K562 (cell line): ENCODE results near the gene ZNF451. TPM values are rescaled to one million over a fixed set of nuclear protein-coding genes. Genes with fewer than 3 reads are reported as not detected.
"Not testable (repeated sequence)": the region's sequence is repeated elsewhere in the genome, so short reads cannot be mapped to it uniquely, and the experiment has no call there.

Experiments used
- CHD2 ChIP-seq: IDR thresholded peaks from 2 replicates; pipeline ENCODE4 v1.6.1; 2011; ENCODE audit warnings: low read depth, low read length
- CREM ChIP-seq: IDR thresholded peaks from 2 replicates; pipeline ENCODE4 v1.6.1; 2014; ENCODE audit warnings: antibody characterized with exemption, low read depth
- ELF2 ChIP-seq: fragments of 250-450 bp; sonication (Bioruptor Pico); IDR thresholded peaks from 2 replicates; pipeline ENCODE4 v1.5.0; 2021; ENCODE audit warnings: mild to moderate bottlenecking
- FOXP1 ChIP-seq: sonication (generic); formaldehyde crosslinking; IDR thresholded peaks from 2 replicates; pipeline ENCODE4 v1.8.0; 2022; ENCODE audit warnings: mild to moderate bottlenecking, missing genetic modification reagents
- HMGN3 ChIP-seq: IDR thresholded peaks from 2 replicates; pipeline ENCODE4 v1.6.1; 2011; ENCODE audit warnings: borderline replicate concordance, low read depth, mild to moderate bottlenecking, mixed read lengths, low read length; ENCODE audit not compliant: insufficient read length; ENCODE audit errors: extremely low read depth
- JUND ChIP-seq, 2 experiments: IDR thresholded peaks; 2 replicates in 1 of 2; 3 replicates in 1 of 2; pipeline ENCODE4 v1.6.1; 2011; ENCODE audit warnings: borderline replicate concordance in 2 of 2, low read depth in 2 of 2, low read length in 2 of 2, improper control_type of control experiment in 1 of 2, missing biosample characterization in 1 of 2, missing genetic modification characterization in 1 of 2, missing genetic modification reagents in 1 of 2
- MBD2 ChIP-seq: sonication (generic); IDR thresholded peaks from 2 replicates; pipeline ENCODE4 v1.6.1; 2016; ENCODE audit warnings: low read depth, borderline replicate concordance
- MYBL2 ChIP-seq, 2 experiments: fragments of 450-650 bp in 1 of 2; sonication (generic) in 1 of 2; formaldehyde crosslinking in 1 of 2; IDR thresholded peaks; 2 replicates each; pipeline versions ENCODE4 v1.6.1 to v1.8.1; 2017 to 2022; ENCODE audit warnings: borderline replicate concordance in 1 of 2, inconsistent platforms in 1 of 2, low read depth in 1 of 2, mild to moderate bottlenecking in 1 of 2, missing genetic modification reagents in 1 of 2, moderate library complexity in 1 of 2
- NR2C1 ChIP-seq, 2 experiments: fragments of 450-650 bp; IDR thresholded peaks; 2 replicates each; pipeline ENCODE4 v1.6.1; 2017; ENCODE audit warnings: mild to moderate bottlenecking in 2 of 2, antibody characterized with exemption in 1 of 2, inconsistent platforms in 1 of 2, missing compliant biosample characterization in 1 of 2, missing genetic modification characterization in 1 of 2
- RB1 ChIP-seq: fragments of 450-650 bp; IDR thresholded peaks from 2 replicates; pipeline ENCODE4 v1.6.1; 2017; ENCODE audit warnings: low read depth, mild to moderate bottlenecking
- TCF3 ChIP-seq: sonication (generic); formaldehyde crosslinking; IDR thresholded peaks from 2 replicates; pipeline ENCODE4 v1.4.0; 2020; ENCODE audit warnings: mild to moderate bottlenecking, missing genetic modification reagents
- TEAD1 ChIP-seq, 2 experiments: fragments of 450-650 bp in 1 of 2; sonication (generic) in 1 of 2; formaldehyde crosslinking; IDR thresholded peaks; 2 replicates each; pipeline versions ENCODE4 v1.4.0 to v1.8.0; 2020 to 2022; ENCODE audit warnings: mild to moderate bottlenecking in 2 of 2, missing genetic modification reagents in 1 of 2
- TEAD4 ChIP-seq, 2 experiments: sonication (generic) in 1 of 2; formaldehyde crosslinking in 1 of 2; IDR thresholded peaks; 2 replicates each; pipeline versions ENCODE4 v1.6.1 to v1.8.0; 2012 to 2022; ENCODE audit warnings: borderline replicate concordance in 1 of 2, inconsistent platforms in 1 of 2, low read length in 1 of 2, mild to moderate bottlenecking in 1 of 2, missing genetic modification reagents in 1 of 2
- ZBTB17 ChIP-seq: fragments of 450-650 bp; formaldehyde crosslinking; IDR thresholded peaks from 2 replicates; pipeline ENCODE4 v1.4.0; 2020; ENCODE audit warnings: mild to moderate bottlenecking
- polyA plus RNA-seq, 8 experiments: library from polyadenylated mRNA; depleted of rRNA in 4 of 8; stranded (reverse) in 5 of 8; unstranded in 3 of 8; fragments of >200 nt; fragmentation: Nextera tagmentation in 2 of 8; fragmentation: Illumina TruSeq in 1 of 8; extraction: Ambion mirVana in 2 of 8; extraction: Trizol in 1 of 8; gene quantifications; 2 replicates each; pipeline versions ENCODE4 v1.2.1 to v1.2.3, GENCODE V29; 2011 to 2014; ENCODE audit warnings: inconsistent platforms in 1 of 8, missing spikeins in 1 of 8
- total RNA-seq, 7 experiments: library from RNA; depleted of rRNA in 6 of 7; stranded (reverse); fragments of >200 nt in 6 of 7; fragmentation: Illumina TruSeq in 2 of 7; extraction: Trizol in 2 of 7; gene quantifications; 2 replicates each; pipeline versions ENCODE4 v1.2.1 to v1.2.3, GENCODE V29; 2011 to 2021; ENCODE audit warnings: low replicate concordance in 1 of 7
- TF ChIP-seq, protein P1 (sequence below): sonication (generic); formaldehyde crosslinking; IDR thresholded peaks from 2 replicates; pipeline ENCODE4 v1.9.0; 2022; ENCODE audit warnings: mild to moderate bottlenecking, missing genetic modification reagents
- TF ChIP-seq, protein P2 (sequence below): fragments of 450-650 bp; IDR thresholded peaks from 2 replicates; pipeline ENCODE4 v1.7.1; 2018; ENCODE audit warnings: mild to moderate bottlenecking, low read depth; ENCODE audit not compliant: partially characterized antibody
- TF ChIP-seq, protein P3 (sequence below), 2 experiments: fragments of 250-450 bp in 1 of 2; fragments of 450-650 bp in 1 of 2; sonication (Bioruptor Pico) in 1 of 2; IDR thresholded peaks; 2 replicates each; pipeline versions ENCODE4 v1.6.1 to v1.8.0; 2016 to 2021; ENCODE audit warnings: mild to moderate bottlenecking in 2 of 2, moderate library complexity in 2 of 2, missing compliant biosample characterization in 1 of 2, missing genetic modification characterization in 1 of 2
- TF ChIP-seq, protein P4 (sequence below): fragments of 200-800 bp; sonication (Bioruptor generic); IDR thresholded peaks from 2 replicates; pipeline ENCODE4 v1.6.1; 2017; ENCODE audit warnings: missing genetic modification characterization, missing compliant biosample characterization

Gene ZNF451
- total and polyA plus RNA-seq, 9 of the 15 experiments (the other 6 are each of a cell fraction or from before 2014, with no cell fraction given) = 16.1 to 74.3 (median 38.3) TPM

DNA sequence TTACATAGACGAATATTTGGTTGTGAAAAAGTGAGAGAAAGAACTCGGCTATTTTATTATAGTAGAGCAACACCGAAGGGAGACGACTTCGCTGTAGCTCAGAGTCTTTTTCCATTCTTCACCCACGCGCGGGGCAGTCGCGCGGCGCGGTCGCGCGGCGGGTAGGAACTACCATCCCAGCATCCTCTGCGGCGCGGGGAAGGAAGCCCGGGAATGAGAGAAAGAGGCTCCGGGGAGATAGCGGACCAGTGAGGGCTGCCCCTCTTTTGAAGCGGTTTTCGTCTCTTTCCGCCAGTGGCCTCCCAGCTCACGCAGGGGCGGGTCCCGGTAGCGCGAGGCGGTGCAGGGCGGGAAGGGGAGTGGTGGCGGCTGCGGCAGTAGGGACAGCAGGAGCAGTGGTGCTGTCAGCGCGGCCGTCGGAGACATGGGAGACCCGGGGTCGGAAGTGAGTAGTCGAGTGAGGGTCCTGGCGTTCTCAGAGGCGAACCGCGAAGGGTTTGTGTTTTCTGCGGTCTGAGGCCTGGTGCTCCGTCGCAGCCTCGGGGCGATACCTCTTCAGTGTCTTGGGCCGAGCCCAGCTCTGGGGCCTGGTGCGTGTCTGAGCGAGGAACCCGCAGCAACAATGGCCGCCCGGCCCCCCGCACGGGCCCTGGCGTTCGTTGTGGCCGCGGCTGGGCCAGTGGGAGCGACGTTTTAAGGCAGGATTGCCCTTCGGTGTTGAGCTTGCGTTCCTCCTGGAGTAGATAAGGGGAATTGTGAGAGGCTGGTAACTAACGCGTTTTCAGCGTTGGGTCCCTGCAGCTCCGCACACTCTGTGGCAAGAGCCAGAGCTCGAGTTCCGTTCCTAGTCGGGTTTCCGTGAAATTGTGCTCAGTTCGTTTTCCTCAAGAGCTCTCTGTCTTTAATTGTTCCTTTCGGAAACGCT lies 43.4 kb upstream of the ZNF451 start, which contains the start of gene KIAA1586 (continued):
- TF ChIP-seq RB1 = peak; percentile 90
- TF ChIP-seq ZBTB17 = peak; percentile 61; the same call in 1 of the 2 replicates
- TF ChIP-seq, protein P1, sequence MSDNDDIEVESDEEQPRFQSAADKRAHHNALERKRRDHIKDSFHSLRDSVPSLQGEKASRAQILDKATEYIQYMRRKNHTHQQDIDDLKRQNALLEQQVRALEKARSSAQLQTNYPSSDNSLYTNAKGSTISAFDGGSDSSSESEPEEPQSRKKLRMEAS = peak; percentile 75
- peak; percentile 57; the same call in 1 of the 2 replicates for TF ChIP-seq CHD2
- TF ChIP-seq JUND (IDR thresholded peaks at IDR 0.05; ENCODE audit: borderline replicate concordance, low read depth, low read length) = peak; percentile 7; the same call in 1 of the 2 replicates
- TF ChIP-seq JUND (tag; IDR thresholded peaks at IDR 0.05; ENCODE audit: borderline replicate concordance, low read depth, low read length); MYBL2 (CRISPR knock-in tag; IDR thresholded peaks at IDR 0.05; ENCODE audit: borderline replicate concordance); TEAD4 (CRISPR knock-in tag; IDR thresholded peaks at IDR 0.05; ENCODE audit: borderline replicate concordance); NR2C1 (IDR thresholded peaks at IDR 0.05): not testable (repeated sequence)
- peak in 1 of 2 experiments; percentile 75; a peak in 1 of 4 replicates for TF ChIP-seq TEAD1 (CRISPR knock-in tag; IDR thresholded peaks at IDR 0.05)
- TF ChIP-seq HMGN3 = peak; percentile 75
- TF ChIP-seq, protein P2, sequence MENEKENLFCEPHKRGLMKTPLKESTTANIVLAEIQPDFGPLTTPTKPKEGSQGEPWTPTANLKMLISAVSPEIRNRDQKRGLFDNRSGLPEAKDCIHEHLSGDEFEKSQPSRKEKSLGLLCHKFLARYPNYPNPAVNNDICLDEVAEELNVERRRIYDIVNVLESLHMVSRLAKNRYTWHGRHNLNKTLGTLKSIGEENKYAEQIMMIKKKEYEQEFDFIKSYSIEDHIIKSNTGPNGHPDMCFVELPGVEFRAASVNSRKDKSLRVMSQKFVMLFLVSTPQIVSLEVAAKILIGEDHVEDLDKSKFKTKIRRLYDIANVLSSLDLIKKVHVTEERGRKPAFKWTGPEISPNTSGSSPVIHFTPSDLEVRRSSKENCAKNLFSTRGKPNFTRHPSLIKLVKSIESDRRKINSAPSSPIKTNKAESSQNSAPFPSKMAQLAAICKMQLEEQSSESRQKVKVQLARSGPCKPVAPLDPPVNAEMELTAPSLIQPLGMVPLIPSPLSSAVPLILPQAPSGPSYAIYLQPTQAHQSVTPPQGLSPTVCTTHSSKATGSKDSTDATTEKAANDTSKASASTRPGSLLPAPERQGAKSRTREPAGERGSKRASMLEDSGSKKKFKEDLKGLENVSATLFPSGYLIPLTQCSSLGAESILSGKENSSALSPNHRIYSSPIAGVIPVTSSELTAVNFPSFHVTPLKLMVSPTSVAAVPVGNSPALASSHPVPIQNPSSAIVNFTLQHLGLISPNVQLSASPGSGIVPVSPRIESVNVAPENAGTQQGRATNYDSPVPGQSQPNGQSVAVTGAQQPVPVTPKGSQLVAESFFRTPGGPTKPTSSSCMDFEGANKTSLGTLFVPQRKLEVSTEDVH = peak; percentile 76
- 0 out of 2 replicates have a peak, but pooled peaks have one; percentile 62 for TF ChIP-seq ELF2 (CRISPR knock-in tag)
- peak; percentile 58; the same call in 1 of the 2 replicates for TF ChIP-seq MYBL2 (IDR thresholded peaks at IDR 0.05; ENCODE audit: low read depth)
- TF ChIP-seq TEAD4 (IDR thresholded peaks at IDR 0.05; ENCODE audit: low read length) = peak; percentile 23; the same call in 1 of the 2 replicates
- TF ChIP-seq, protein P3, sequence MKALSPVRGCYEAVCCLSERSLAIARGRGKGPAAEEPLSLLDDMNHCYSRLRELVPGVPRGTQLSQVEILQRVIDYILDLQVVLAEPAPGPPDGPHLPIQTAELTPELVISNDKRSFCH (CRISPR knock-in tag; IDR thresholded peaks at IDR 0.05) = not testable (repeated sequence)
- TF ChIP-seq, protein P3 (tag; IDR thresholded peaks at IDR 0.05) = peak; percentile 75; the same call in 1 of the 2 replicates
- peak; percentile 62; the same call in 1 of the 2 replicates for TF ChIP-seq MBD2
- TF ChIP-seq, protein P4, sequence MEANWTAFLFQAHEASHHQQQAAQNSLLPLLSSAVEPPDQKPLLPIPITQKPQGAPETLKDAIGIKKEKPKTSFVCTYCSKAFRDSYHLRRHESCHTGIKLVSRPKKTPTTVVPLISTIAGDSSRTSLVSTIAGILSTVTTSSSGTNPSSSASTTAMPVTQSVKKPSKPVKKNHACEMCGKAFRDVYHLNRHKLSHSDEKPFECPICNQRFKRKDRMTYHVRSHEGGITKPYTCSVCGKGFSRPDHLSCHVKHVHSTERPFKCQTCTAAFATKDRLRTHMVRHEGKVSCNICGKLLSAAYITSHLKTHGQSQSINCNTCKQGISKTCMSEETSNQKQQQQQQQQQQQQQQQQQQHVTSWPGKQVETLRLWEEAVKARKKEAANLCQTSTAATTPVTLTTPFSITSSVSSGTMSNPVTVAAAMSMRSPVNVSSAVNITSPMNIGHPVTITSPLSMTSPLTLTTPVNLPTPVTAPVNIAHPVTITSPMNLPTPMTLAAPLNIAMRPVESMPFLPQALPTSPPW (CRISPR knock-in tag) = peak; percentile 30; the same call in 1 of the 2 replicates
- TF ChIP-seq FOXP1 = 0 out of 2 replicates have a peak, but pooled peaks have one; percentile 53
- peak; percentile 73 for TF ChIP-seq CREM
- peak; percentile 30; the same call in 1 of the 2 replicates for TF ChIP-seq TCF3
- TF ChIP-seq NR2C1 (tag; IDR thresholded peaks at IDR 0.05) = peak; percentile 58; the same call in 1 of the 2 replicates
